SK-MEL-5 (cell line): Measurements from ENCODE around the gene CCR3. TPM values are rescaled to one million over a fixed set of nuclear protein-coding genes. Genes with fewer than 3 reads are reported as not detected.
"Not testable (repeated sequence)": the region's sequence is repeated elsewhere in the genome, so short reads cannot be mapped to it uniquely, and the experiment has no call there.

Experiments used
- DNase-seq: peaks from one replicate; pipeline ENCODE4 v3.0.0-alpha.2; 2016; ENCODE audit warnings: low read depth, low spot score
- in situ Hi-C: cut with HindIII; loops from 2 replicates; pipeline ENCODE4 v1.10.0; 2016; ENCODE audit warnings: low sequenced_read_pairs, high pct_unique_total_duplicates, low pct_unique_long_range_greater_than_20kb
- polyA plus RNA-seq, 2 experiments: library from polyadenylated mRNA; depleted of rRNA; stranded (reverse); fragments of >200 nt; gene quantifications; 2 replicates each; pipeline ENCODE4 v1.2.3, GENCODE V29; 2015
- total RNA-seq: library from RNA; depleted of rRNA; stranded (reverse); fragments of >200 nt; shearing (Covaris generic); gene quantifications from 2 replicates; pipeline ENCODE4 v1.2.3, GENCODE V29; 2014; rRNA removed

Gene CCR3
- total RNA-seq = not detected in 2 replicates
- polyA plus RNA-seq (2015; cell fraction: cytosol; rRNA removed) = not detected in 2 replicates
- not detected in 2 replicates for polyA plus RNA-seq (2015; cell fraction: nucleus; rRNA removed)

DNA sequence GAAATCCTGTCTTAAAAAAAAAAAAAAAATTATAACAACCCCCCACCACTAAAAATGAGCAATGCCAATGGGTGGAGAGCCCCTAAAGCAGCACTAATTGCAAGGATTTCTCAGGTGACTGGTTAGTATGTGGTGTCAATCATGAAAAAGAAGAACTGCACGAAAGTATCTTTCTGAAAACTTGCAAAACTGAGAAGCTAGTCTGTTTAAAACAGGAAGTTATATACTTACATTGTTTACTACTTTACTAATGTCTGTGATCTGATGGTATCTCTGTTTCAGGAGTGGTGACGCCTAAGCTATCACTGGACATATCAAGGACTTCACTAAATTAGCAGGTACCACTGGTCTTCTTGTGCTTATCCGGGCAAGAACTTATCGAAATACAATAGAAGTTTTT, at the start of gene CCR3:
Gene CCR3 (plus strand): TSS at position 341 of the 400 bp plus-strand sequence. CDS start 22,699 bp downstream, outside the sequence.
- in situ Hi-C loops = no loop called here
- DNase-seq = no peak

- in situ Hi-C loops = no loop called here
- DNase-seq = no peak
Measured at GRCh38 chr3:46192939-46193338, 49.3 kb upstream of the CCR3 start.

- in situ Hi-C loops = no loop called here
- no peak for DNase-seq
Measured at GRCh38 chr3:46193436-46193835, 48.8 kb upstream of the CCR3 start.

DNA sequence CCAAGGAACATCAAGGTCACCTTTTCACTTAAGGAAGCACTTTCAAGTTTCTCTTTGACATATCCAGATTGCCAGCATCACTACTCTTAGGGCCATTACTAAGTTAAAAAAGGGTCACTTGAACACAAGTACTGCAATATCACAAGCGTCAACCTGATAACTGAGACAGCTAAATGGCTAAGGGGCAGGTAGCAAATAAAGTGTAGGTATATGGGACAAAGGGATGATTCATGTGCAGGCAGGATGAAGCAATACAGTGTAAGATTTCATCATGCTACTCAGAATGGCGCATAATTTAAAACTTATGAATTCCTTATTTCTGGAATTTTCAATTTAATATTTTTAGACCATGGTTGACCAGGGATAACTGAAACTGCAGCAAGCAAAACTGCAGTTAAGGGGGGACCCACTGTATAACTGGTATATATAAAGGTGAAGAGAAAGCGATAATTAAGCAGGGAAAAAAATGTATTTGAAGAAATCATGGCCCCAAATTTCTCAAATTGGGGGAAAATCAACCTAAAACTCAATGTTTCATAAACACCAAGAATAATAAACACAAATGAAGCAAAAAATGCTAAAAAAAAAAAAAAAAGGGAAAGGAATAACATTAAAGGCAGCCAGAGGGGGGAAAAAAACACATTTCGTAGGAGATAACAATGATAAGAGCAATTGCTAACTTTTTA, 47.2 kb upstream of the CCR3 start:
- DNase-seq = no peak
- in situ Hi-C loops = no loop called here

DNA sequence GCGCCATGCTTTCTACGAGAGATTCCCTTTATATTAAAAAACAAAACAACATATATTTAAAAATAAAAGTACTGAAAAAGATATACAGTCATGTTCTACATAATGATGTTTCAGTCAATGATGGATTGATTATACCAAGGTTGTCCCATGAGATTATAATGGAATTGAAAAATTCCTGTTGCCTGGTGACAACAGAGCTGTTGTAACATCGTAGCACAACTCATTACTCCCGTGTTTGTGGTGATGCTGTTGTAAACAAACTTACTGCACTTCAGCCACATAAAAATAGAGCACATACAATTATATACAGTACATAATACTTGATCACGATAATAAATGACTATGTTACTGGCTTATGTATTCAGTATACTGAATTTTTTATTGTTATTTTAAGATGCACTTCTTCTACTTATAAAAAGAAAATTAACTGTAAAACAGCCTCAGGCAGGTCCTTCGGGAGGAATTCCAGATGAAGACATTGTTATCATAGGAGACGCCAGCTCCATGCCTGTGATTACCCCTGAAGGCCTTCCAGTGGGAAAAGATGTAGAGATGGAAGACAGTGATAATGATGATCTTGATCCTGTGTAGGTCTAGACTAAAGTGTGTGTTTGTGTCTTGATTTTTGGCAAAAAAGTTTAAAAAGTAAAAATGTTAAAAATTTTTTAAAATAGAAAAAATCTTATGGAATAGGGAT, 45.9 kb upstream of the CCR3 start:
- DNase-seq = no peak
- in situ Hi-C loops = no loop called here

DNA sequence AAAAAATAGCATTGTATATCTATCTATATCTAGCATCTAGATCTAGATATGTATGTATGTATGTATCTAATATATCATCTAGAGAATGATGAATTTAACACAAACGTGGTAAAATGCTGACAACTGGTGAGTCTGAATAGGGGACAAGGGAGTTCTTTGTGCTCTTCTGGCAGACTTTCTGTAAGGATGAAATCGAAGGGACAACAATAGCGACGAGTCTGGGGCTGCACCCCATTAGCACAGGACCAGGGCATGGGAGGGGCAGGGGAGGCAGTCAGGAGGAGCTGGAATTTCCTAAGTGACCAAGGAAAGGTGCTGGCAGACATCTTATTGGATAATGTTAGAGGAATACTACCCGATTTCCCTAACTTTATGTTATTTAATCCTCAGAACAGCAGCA, 42.0 kb upstream of the CCR3 start:
- in situ Hi-C loops = no loop called here
- no peak for DNase-seq

DNA sequence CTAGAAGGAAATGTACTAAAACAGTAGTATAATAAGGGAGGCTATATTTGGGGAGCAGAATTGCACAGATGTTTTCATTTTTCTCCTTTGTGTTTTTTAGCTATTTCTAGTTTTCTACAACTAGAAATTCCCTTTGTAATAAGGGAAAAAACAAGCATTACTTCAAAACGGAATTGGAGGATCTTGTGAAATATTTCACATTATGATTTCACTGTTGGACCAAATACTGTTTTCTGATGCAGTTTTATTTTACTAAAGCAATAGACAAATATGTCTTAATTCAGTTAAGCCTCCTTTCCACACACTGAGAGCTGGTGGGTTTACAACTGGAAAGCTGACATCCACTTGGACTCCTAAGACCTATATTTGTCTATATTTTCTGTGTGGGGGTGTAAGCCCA, 41.5 kb upstream of the CCR3 start:
- in situ Hi-C loops = no loop called here
- no peak for DNase-seq

DNA sequence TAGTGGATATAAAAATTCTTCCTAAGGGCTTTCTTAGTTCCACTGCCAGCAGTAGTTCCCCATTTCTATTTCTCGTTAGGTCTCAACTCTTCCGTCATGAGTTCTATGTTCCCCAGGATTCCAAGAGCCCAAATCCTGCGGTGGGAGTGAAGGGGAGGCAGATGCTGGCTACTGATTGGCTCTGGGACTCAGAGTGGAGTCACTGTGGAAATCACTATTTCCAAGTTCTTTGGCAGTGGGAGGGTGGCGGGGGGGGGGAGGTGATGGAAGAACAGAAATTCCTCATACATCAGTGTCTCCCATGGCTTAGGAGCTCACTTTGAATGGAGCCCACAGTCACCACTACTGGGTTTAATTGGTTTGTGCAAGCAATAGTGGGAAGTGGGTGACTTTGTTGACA, 39.7 kb upstream of the CCR3 start:
- no peak for DNase-seq
- in situ Hi-C loops = no loop called here

- no peak for DNase-seq
- in situ Hi-C loops = no loop called here
Measured at GRCh38 chr3:46203681-46204080, 38.6 kb upstream of the CCR3 start.

DNA sequence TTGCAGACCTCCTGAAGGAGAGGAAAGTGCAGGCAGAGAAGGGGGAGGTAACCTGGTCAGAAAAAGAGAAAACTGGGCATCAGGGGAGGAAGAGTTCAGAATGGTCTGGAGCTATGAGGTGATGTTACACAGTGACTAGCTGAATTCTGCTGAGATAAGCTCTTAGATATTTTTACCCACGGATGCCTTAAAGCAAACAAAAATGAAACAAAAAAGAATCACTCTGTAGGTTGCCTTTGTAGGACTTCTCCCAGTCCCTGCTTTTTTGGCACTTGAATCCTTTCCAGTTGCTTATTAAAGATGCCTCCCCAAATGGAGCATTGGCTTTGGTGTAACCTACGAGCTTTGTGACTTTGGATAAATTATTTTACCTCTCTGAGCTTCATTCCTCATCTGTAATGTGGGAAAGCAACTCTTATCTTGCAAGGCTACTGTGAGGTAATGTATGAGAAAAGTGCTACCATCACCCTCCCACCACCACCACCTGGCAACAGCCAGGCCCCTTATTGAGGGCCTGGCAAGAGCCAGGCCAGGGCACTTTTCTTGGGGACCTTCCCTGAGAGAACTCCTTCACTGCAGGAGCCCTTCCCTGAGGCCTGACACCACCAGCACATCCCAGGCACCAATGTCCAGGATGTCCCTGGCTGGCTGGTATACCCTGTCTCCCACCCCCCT, 36.8 kb upstream of the CCR3 start:
- DNase-seq = no peak
- in situ Hi-C loops = no loop called here

DNA sequence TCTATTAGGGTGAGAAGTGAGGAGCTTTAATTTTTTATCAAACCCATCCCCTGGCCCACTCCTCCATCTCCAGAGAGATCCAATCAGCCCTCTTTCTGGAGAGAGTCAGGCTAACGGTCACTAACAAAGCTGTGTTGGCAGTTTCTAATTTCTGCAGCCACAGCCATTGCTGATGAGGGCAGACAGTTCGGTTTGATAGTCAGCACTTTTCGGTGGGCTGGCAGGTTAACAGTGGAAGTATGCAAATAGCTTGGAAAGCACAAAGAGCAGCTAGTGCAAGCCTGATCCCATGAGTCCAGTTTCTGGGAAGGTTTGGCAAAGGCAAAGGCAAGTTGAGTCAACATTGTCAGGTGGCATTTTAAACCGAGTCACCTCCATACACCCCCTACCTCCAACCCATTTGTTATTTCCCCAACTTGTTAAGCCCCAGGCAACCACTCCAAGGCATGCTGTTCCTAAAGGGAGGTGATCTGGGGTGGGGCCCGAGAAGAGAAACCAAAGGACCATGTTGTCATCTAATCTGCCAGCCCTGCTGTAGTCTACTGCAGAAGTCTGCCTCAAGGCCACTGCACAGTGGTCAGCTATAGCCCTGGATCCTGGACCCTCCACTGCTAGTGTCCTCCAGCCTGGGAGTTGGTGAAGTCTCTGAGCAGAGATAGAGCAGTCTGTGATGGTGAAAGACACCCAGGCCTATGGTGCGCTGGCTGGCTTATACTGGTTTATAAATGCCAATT, 35.8 kb upstream of the CCR3 start:
- in situ Hi-C loops = no loop called here
- DNase-seq = no peak

DNA sequence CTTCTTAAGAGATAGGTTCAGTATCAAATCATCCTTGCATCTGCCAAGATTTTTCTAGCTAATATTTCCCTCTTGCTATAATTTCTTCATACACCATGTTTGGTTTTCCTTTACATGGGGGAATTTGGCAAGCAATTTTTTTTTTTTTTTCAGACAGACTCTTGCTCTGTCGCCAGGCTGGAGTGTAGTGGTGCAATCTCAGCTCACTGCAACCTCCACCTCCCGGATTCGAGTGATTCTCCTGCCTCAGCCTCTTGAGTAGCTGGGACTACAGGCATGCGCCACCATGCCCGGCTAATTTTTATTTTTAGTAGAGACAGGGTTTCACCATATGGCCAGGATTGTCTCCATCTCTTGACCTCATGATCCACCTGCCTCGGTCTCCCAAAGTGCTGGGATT, 34.7 kb upstream of the CCR3 start:
- DNase-seq, in situ Hi-C loops: not testable (repeated sequence)

GRCh38 chr3:46208167-46208704, 34.0 kb upstream of the CCR3 start, which contains the start of gene CCR1:
Gene CCR1 (minus strand): TSS chr3:46208313. CDS start chr3:46204313, 4,000 bp downstream.
- in situ Hi-C loops = no loop called here
- DNase-seq = peak; percentile 76

DNA sequence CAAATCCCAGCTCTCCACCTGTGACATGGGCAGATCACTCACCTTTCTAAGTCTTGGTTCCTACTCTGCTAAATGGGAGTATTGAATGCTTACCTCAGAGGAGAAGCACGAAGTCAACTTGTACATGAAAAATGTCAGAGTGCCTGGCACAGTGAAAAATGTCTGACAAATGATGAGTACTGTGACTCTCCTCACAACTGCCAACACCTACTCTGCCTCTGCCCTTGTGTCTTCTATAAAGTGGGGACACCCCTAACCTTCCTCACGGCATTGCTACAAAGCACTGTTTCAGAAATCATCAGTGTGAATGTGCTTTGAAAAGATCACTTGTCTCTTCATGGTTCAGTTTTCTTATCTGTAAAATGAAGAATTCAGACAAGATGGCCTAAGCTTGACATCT, 33.2 kb upstream of the CCR3 start:
- DNase-seq = no peak
- in situ Hi-C loops = no loop called here

DNA sequence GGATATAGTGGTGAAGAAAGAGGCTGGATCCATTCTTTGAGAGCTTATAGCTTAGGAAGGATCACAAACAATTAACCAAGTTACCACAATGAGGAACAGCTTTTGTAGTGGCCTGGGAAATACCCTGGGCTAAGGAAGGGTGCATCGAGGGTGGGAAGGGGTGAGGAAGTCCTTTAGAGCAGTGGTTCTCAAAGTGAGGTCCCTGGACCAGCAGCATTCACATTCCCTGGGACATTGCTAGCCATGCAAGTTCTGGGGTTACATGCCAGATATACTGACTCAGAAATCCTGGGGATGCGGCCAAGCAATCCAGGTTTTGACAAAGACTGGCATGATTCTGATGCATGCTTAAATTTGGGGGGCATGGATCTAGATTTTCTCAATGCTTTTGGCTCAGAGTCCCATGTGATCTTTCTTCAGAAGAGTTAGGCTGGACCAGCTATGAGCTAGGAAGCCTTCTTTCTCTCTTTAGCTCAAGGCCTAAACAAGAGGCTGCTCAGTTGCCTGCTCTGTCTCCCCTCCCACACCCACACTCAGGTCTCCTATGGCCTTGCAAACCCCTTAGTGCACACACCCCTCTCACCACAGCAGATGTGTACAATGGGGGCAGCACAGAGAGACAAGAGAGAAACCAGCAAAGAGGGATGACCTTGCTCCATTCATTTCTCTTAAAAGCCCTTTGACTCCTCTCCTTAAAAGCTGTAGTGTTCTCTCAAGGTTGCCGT, 32.4 kb upstream of the CCR3 start:
- DNase-seq = no peak
- in situ Hi-C loops = no loop called here

- in situ Hi-C loops = no loop called here
- no peak for DNase-seq
Measured at GRCh38 chr3:46212101-46212500, 30.2 kb upstream of the CCR3 start.

DNA sequence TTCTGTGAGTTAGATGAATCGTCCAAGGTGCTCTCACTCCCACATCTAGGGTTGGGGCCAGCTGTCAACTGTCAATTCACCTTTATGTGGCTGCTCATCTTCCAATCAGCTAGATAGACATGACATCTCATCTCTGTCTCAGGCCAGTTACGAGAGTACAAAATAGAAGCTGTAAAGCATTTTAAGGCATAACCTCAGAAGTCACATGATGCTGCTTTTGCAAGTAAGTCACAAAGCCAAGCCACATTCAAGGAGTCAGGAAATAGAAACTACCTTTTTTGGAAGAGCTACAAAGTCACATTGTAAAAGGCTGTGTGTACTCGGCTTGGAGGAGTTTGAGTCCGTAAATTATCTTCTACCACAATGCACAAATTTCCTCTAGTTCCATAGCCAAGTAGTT, 29.1 kb upstream of the CCR3 start:
- in situ Hi-C loops = no loop called here
- no peak for DNase-seq
